Right cardiac atrium (tissue), 5 donors: ENCODE data around the gene BRINP3. TPM values are rescaled to one million over a fixed set of nuclear protein-coding genes. Genes with fewer than 3 reads are reported as not detected.

Source experiments
- ATAC-seq, 2 donors: fragments of 200-7000 bp; cut with Tn5 transposase; one replicate each; pipeline versions ENCODE4 v1.8.0 to v1.9.1; 2020; ENCODE audit warnings: moderate library complexity in 2 of 2, mild to moderate bottlenecking in 1 of 2
- DNase-seq, 3 donors: peaks; one replicate each; pipeline ENCODE4 v3.0.0-alpha.2; 2020
- H3K27ac ChIP-seq: one replicate; pipeline ENCODE4 v1.5.1; 2013; ENCODE audit warnings: mild to moderate bottlenecking, low read length, control low read depth, moderate library complexity
- H3K27me3 ChIP-seq: one replicate; pipeline ENCODE4 v1.6.1; 2013; ENCODE audit not compliant: control insufficient read depth, insufficient read depth
- H3K4me1 ChIP-seq: one replicate; pipeline ENCODE4 v1.6.1; 2013; ENCODE audit warnings: low read length; ENCODE audit not compliant: control insufficient read depth, insufficient read depth
- H3K4me3 ChIP-seq: one replicate; pipeline ENCODE4 v1.5.1; 2013; ENCODE audit warnings: low read length, control low read depth
- H3K9me3 ChIP-seq: one replicate; pipeline ENCODE4 v1.6.1; 2013; ENCODE audit warnings: low read length; ENCODE audit not compliant: control insufficient read depth
- WGBS: extraction: QIAGEN DNeasy Blood & Tissue Kit; methylation state at CpG from one replicate; pipeline ENCODE4 v1.1.7; 2013; 5-methylcytosine and 5-hydroxymethylcytosine counted together
- intact Hi-C, 4 donors: fragments of 100-400 bp; cut with DNase I; formaldehyde crosslinking; loops; one replicate each; pipeline versions ENCODE4 v1.11.0 to v1.14.0; 2022 to 2023
- polyA plus RNA-seq: library from polyadenylated mRNA; stranded (reverse); fragments of 200-250 nt; gene quantifications from one replicate; pipeline ENCODE4 v1.2.3, GENCODE V29; 2013
- total RNA-seq, 4 donors: library from RNA; stranded (reverse); fragmentation: NEBNext Ultra II Directional; extraction: Animal tissue kit (Norgen Biotek cat#: 25700); gene quantifications; one replicate each; pipeline ENCODE4 v1.2.1, GENCODE V29; 2021
- donor health status: healthy with polysubstance abuse.
- donor health status: DM: no; HTN: yes; CAD: no.
- donor health status: DM: no; HTN: no; CAD: no.
- donor health status: DM: no; HTN: yes; CAD: no; lungs with severe emphysema.
- donor health status: DM: yes; HTN: yes; CAD: no.

Gene BRINP3
- total and polyA plus RNA-seq, 5 donors: 3.6 to 27.0 (median 14.2) TPM

DNA sequence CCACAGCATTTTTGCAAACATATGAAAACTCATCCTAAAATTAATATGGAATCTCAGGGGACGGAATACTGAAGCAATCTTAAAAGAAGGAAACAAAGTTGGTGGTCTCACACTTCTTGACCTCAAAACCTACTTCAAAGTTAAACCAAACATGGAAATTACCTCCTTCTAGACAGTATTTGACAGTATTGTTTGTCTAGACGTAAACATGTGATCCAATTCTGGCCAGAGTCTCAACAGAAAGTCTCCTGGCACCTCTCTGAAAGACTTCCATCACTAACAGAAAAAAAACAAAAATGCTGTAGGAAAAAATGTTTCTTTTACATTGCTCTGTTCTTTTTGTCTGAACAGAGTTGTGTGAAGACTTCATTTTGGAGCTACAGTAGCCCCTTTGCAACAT is 99.7 kb downstream of the BRINP3 start:
- Histone ChIP-seq H3K27me3 (no peaks in the 10 kb centered on the region), H3K4me3 (no peak overlapping the region), H3K27ac (no peak overlapping the region), H3K4me1 (no peaks in the 10 kb centered on the region), H3K9me3 (no peaks in the 10 kb centered on the region)
- 72% methylated on average over 2 of the region's 2 CpGs for WGBS
- ATAC-seq (no peak), DNase-seq (no peak)
- intact Hi-C loops: no loop called here

DNA sequence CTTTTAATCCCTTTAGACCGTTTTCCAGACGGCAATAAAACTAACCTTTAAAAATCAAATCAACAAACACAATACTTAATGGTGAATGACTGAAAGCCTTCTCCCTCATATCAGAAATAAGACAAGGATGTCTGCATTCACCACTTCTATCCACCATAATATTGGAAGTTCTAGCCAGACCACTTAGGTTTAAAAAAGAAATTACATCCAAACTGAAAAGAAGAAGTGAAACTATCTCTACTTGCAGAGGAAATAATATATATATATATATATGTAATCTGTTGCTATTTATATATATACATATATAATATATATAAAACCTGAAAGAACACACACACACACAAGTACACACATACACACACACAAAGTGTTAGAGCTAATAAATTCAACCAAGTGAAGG is 100.4 kb downstream of the BRINP3 start:
- no peaks in the 10 kb centered on the region for H3K4me1 ChIP-seq
- no peak overlapping the region for H3K4me3 ChIP-seq
- WGBS: 75% methylated on average over 2 of the region's 2 CpGs
- no peak overlapping the region for H3K27ac ChIP-seq
- H3K9me3 ChIP-seq: no peaks in the 10 kb centered on the region
- intact Hi-C loops: no loop called here
- H3K27me3 ChIP-seq: no peaks in the 10 kb centered on the region
- no peak for DNase-seq
- no peak for ATAC-seq

DNA sequence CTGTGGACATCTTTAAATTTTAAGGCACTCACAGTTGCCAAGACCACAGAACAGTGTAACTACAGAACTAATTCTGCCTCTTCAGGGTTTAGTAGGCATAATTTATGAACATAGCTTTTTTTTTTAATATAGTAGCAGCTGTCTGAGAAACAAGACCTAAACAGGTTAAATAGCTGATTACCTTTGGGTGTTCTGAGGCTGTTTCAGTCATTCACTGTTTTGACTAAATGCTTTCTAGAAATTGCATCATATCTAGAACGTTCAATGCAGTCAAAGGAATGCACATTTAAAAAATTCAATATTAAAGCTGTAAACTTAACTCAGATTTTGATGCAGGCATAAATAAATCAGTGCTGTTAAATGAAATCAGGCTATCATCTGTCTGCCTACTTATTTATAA is 101.6 kb downstream of the BRINP3 start:
- intact Hi-C loops: no loop called here
- no peak for ATAC-seq
- 37% methylated on average over 1 of the region's 1 CpG for WGBS

DNA sequence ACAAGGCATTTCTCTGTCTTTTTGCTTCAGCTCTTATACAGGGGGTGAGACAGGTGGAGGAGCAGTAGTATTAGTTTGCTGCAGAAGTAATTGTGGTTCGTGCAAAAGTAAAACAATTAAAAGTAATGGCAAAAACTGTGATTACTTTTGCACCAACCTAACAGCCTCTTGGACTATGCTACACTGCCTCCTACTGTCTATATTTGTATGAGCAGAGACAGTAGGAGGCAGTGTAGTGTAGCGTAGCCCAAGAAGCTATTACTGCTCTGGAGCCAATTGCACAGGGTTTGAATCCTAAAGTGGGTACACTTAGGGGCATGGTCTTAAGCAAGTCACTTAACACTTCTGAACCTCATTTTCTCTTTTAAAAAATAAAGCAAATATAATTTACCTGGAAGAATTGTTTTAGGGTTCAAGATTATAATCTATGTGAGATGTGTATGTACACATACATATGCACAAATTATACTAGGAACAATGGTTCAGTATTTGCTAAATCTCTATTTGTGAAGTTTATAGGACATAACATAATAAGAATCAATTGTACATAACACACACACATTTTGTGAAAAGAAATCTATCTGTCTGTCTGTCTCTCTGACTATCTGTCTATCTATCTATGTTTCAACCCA is 103.8 kb downstream of the BRINP3 start:
- Histone ChIP-seq H3K27me3 (no peaks in the 10 kb centered on the region), H3K4me1 (no peaks in the 10 kb centered on the region), H3K4me3 (no peak overlapping the region), H3K9me3 (no peaks in the 10 kb centered on the region), H3K27ac (no peak overlapping the region)
- 47% methylated on average over 2 of the region's 2 CpGs for WGBS
- ATAC-seq (no peak), DNase-seq (no peak)
- intact Hi-C loops: no loop called here

More for the DNA sequence above, 101.6 kb downstream of the BRINP3 start:
- Histone ChIP-seq H3K4me1 (no peaks in the 10 kb centered on the region), H3K9me3 (no peaks in the 10 kb centered on the region), H3K4me3 (no peak overlapping the region), H3K27ac (no peak overlapping the region), H3K27me3 (no peaks in the 10 kb centered on the region)
- DNase-seq: no peak

DNA sequence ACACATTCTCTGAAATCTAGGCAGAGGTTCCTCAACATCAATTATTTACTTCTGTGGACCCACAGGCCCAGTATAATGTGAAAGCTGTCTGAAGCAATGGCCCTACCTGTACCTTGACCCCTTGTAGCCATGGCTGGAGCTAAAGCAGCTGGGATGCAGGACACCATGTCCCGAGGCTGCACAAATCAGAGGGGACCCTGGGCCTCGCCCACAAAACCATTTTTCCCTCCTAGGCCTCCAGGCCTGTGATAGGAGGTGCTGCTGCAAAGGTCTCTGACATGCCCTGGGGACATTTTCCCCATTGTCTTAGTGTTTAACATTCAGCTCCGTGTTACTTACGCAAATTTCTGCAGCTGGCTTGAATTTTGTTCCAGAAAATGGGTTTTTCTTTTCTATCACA is 110.5 kb downstream of the BRINP3 start:
- no peak overlapping the region for H3K4me3 ChIP-seq
- ATAC-seq: no peak

DNA sequence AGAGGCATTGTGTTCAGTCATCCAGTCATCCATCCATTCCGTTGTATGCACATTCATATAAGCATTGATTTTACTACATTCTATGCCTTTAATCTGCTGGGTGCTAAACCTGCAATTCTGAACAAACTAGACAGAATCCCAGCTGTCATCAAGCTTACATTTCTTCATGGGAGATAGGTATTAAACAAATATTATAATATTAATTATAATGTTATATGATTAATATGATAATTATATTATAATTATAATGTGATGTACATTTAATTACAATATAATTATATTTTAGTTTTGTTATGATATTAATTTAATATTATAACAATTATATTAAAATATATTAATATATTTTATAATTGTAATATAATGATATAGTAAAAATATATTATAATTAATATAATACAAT is 112.4 kb downstream of the BRINP3 start:
- Histone ChIP-seq H3K27me3 (no peaks in the 10 kb centered on the region), H3K4me3 (no peak overlapping the region), H3K9me3 (no peaks in the 10 kb centered on the region), H3K27ac (no peak overlapping the region), H3K4me1 (no peaks in the 10 kb centered on the region)
- DNase-seq: no peak
- intact Hi-C loops: no loop called here
- no peak for ATAC-seq
- 81% methylated on average over 1 of the region's 1 CpG for WGBS

More for the DNA sequence above, 110.5 kb downstream of the BRINP3 start:
- intact Hi-C loops: no loop called here
- no peak for DNase-seq
- H3K4me1 ChIP-seq: no peaks in the 10 kb centered on the region
- H3K27me3 ChIP-seq: no peaks in the 10 kb centered on the region
- no peaks in the 10 kb centered on the region for H3K9me3 ChIP-seq
- WGBS: 87% methylated on average over 4 of the region's 4 CpGs
- H3K27ac ChIP-seq: no peak overlapping the region

DNA sequence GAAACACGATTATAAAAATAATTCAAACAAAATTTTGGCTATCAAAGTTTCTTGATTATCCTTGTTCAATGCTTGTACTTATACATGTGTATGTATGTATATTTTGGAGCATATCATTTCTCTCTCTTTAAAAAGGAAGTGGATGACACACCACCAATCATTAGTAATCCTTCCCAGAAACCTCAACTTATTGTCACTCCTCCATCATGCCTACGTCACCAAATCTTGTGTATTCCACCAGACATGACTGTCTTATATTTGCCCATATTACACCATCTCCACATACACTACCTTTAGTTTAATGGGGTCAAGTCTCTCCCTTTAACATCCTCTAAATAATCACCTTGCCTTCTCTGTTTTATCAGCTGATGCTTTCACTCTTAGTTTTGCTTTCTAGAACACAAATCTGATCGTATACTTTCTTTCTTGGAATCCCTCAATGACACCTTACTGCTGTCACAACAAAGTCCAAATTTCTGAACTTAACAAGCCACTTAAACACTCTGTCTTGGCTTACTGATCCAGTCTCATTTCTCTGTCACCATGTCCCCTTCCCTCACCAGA is 124.0 kb downstream of the BRINP3 start:
- Histone ChIP-seq H3K4me1 (no peaks in the 10 kb centered on the region), H3K27me3 (no peaks in the 10 kb centered on the region), H3K27ac (no peak overlapping the region), H3K9me3 (no peaks in the 10 kb centered on the region), H3K4me3 (no peak overlapping the region)
- DNase-seq: no peak
- intact Hi-C loops: no loop called here
- no peak for ATAC-seq
- WGBS: 63% methylated on average over 3 of the region's 3 CpGs

DNA sequence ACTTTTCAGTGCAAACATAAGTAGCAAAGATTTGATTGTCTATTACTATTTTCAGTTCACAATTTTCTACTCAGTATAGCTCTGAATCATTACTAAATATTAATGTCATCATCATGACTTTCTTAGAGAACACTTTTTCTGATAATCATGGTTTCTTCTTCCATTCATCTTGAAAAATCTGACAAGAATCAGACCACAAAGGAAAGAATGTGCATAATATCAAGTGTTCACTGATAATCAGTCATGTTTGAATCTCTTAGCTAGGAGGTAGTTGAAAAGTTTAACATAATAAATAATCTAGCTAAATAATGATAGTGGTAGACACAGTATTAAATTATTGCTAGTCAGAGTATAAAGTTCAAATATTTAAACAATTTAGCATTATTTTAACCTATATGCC is 133.2 kb downstream of the BRINP3 start:
- no peak for ATAC-seq
- Histone ChIP-seq H3K27ac (no peak overlapping the region), H3K27me3 (no peaks in the 10 kb centered on the region), H3K9me3 (no peaks in the 10 kb centered on the region), H3K4me1 (no peaks in the 10 kb centered on the region), H3K4me3 (no peak overlapping the region)
- intact Hi-C loops: no loop called here
- no peak for DNase-seq

DNA sequence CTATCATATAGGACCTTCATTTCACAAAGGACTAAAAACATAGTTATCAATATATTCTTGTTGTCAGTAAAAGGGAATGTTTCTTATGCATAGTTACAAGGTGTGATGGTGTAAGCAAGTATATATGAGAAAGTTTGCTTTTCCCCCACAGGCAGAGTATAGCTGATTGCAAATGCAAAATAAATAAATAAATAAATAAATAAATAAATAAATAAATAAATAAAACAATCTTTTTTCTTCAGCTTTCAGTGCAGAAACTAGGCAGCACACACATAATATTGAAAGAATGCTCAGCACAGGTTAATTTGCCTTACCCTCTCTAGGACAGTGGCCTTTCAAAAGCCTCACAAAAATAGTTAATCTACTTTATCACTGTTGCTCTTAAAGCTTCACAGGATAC is 138.8 kb downstream of the BRINP3 start:
- Histone ChIP-seq H3K4me3 (no peak overlapping the region), H3K27ac (no peak overlapping the region), H3K27me3 (no peaks in the 10 kb centered on the region), H3K4me1 (no peaks in the 10 kb centered on the region), H3K9me3 (no peaks in the 10 kb centered on the region)
- ATAC-seq (no peak), DNase-seq (no peak)
- intact Hi-C loops: no loop called here

DNA sequence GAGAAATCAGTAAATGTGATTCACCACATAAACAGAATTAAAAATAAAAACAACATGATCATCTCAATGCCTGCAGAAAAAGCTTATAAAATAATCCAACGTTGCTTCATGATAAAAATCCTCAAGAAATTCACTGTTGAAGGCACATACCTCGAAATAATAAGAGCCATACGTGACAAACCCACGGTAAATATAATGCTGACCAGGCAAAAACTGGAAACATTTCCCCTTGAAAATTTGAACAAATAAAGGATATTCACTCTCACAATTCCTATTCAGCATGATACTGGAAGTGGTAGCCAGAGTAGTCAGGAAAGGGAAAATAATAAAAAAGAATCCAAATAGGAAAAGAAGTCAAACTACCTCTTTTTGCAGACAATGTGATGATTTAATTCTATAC is 148.8 kb downstream of the BRINP3 start:
- H3K4me1 ChIP-seq: no peaks in the 10 kb centered on the region
- ATAC-seq: no peak
- H3K9me3 ChIP-seq: no peaks in the 10 kb centered on the region
- H3K27me3 ChIP-seq: no peaks in the 10 kb centered on the region
- 77% methylated on average over 4 of the region's 4 CpGs for WGBS
- no peak overlapping the region for H3K27ac ChIP-seq
- no peak for DNase-seq
- intact Hi-C loops: no loop called here
- no peak overlapping the region for H3K4me3 ChIP-seq

DNA sequence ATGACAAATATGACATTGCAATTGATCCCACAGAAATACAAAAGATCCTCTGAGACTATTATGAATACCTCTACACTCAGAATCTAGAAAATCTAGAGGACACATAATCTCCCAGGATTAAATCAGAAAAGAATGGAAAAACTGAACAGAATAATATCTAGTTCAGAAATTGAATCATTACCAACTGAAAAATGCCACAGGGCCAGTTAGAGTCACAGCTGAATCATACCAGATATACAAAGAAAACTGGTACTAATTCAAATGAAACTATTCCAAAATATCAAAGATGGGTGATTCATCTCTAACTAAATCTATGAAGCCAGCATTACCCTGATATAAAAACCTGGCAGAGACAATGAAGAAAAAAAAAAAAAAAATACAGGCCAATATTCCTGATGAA is 149.3 kb downstream of the BRINP3 start:
- ATAC-seq (no peak), DNase-seq (no peak)
- Histone ChIP-seq H3K27me3 (no peaks in the 10 kb centered on the region), H3K9me3 (no peaks in the 10 kb centered on the region), H3K27ac (no peak overlapping the region), H3K4me1 (no peaks in the 10 kb centered on the region), H3K4me3 (no peak overlapping the region)
- intact Hi-C loops: no loop called here

DNA sequence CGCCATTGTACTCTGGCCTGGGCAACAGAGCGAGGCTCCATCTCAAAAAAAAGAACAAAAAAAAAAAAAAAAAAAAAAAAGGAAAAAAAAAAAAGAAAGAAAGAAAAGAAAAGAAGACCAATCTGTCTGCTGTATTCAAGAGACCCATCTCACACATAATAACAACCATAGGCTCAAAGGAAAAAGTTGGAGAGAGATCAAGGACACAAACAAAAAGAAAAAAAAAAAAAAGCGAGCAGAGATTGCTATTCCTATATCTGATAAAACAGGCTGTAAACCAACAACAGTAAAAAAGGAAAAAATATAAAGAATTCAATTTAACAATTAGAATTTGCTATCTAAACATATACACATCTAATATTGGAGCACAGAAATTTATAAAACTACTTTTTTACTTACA is 150.4 kb downstream of the BRINP3 start:
- ATAC-seq: no peak
- intact Hi-C loops: no loop called here
- DNase-seq: no peak
- Histone ChIP-seq H3K27me3 (no peaks in the 10 kb centered on the region), H3K27ac (no peak overlapping the region), H3K4me1 (no peaks in the 10 kb centered on the region), H3K9me3 (no peaks in the 10 kb centered on the region), H3K4me3 (no peak overlapping the region)
- 90% methylated on average over 3 of the region's 3 CpGs for WGBS
